Endometrial microvascular endothelial cells (primary cell): ENCODE results near the gene POLR3A. TPM values are rescaled to one million over a fixed set of nuclear protein-coding genes. Genes with fewer than 3 reads are reported as not detected.
"Not testable (repeated sequence)": the region's sequence is repeated elsewhere in the genome, so short reads cannot be mapped to it uniquely, and the experiment has no call there.

Source experiments
- in situ Hi-C: cut with HindIII; loops from 2 replicates; pipeline ENCODE4 v1.10.0; 2017; ENCODE audit warnings: low sequenced_read_pairs, low pct_unique_long_range_greater_than_20kb; ENCODE audit errors: inconsistent ontology term
- total RNA-seq: library from RNA; depleted of rRNA; stranded (reverse); fragments of >200 nt; gene quantifications from one replicate; pipeline ENCODE4 v1.2.3, GENCODE V29; 2015; ENCODE audit errors: inconsistent ontology term

The POLR3A gene
- total RNA-seq, 1 donor from 2014 or later, result 18.8 TPM

GRCh38 chr10:77998780-77999179 is 30.5 kb downstream of the POLR3A start:
- in situ Hi-C loops, result not testable (repeated sequence)

- in situ Hi-C loops, result no loop called here
Measured at GRCh38 chr10:77993620-77994019, 35.7 kb downstream of the POLR3A start.

DNA sequence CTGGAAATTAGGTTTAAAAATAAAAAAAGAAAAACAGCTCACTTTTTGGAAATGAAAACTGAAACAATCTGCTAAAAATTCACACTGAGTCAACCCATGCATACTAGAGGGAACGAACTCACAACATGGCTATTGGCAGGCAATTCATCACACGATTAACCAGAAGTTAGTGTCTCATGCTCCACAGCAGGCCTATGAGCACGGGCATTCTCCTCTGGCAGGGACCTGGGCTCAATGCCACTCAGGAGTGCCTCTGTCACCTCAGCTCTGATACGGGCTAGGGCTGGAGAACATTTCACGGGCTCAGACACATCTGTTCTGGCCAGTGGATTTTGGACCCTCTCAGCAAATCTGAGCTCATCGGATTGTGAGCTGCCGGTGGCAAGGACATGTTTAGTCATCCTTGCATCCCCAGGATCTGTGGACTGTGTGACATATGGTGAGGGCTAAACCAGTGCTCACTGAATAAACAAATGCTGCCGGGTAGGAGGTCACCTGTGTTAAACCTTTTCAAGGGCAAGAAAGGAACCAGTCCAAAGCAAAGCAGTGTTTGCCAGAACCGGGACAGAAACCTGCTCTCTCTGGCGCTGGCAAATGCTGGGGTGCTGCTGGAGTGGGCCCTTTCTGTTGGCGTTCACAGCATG is 40.1 kb downstream of the POLR3A start:
- in situ Hi-C loops, result no loop called here

- in situ Hi-C loops, result no loop called here
Measured at GRCh38 chr10:77987671-77988255, 41.6 kb downstream of the POLR3A start.

DNA sequence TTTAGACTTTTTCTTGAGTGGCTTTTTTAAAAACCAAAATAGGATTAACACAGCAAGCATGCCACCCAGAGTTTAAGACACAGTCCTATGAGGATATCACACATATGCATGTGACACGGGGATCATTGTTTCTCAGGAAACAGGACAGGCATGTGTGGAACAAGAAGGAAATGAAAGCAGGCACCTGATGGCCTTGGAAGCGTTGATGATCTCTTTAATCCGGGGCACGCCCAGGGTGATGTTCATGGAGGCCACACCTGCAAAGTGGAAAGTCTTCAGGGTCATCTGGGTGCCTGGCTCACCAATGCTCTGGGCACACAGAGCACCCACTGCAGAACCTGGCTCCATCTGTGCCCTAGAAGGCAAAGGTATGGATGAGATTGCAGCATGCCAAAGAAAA is 44.3 kb downstream of the POLR3A start:
- in situ Hi-C loops, result no loop called here

DNA sequence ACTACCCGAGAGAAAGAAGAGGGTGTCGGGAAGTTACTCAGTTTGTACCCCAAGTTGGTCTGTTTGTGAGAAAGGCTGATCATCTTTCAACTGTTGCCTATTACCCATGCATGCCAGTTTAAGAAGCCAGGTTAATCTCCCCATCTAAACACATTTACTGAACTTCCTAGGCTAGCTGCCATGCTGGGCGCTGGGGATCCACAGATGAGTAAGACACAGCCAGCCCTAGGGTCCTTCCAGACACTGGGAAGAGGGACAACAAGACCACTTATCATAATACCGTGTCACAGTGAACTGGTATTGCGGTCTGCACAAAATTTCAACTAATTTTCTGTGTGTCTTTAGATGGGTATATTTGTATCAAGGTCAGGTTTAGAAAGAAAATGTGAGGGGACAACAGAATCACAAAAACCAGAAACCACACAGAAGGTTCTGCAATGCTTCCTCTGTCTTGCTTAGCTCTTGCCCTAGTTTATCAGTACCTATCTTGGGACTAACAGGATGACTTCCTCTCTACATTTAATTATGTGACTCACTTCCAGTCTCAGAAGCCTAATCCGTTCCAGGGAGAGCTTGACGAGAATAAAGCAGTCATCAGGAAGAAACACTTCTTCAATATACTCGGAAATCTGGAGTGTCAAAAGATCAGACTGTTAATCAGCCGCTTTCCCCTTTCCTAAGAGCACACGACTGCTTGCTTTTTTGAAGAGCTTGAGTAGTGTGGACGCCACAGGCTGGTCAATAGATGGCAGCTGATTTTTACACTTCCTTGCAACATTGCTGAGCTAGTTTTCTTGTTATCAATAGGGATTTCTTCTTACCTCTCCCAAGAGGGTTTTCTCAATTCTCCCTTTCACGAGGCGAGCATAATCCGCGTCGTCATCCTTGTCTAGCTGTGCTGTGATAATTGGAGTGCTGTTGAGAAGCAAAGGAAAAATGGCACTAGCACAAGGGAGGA is 45.7 kb downstream of the POLR3A start:
- in situ Hi-C loops, result no loop called here

DNA sequence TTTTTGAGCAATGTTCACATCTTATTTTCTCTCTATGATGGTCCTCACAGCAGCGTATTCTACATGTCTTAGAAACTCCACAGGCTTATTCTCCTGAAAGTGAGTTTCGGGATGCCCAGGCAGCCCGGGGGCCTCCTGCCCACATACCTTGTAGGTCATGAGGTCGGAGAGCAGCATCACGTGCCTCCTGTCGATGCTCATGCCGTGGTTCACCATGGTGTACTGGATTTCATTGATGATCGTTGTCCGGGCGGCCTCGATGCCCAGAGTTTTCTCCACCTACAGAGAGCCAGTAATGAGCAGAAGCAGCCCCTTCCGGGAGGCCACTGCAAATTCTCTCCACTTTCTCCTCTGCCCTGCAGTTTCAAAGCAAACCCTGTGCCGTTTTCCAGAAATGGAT is 48.0 kb downstream of the POLR3A start:
- in situ Hi-C loops, result no loop called here

GRCh38 chr10:77979221-77979620 is 50.1 kb downstream of the POLR3A start:
- in situ Hi-C loops, result no loop called here

GRCh38 chr10:77978360-77978759 is 51.0 kb downstream of the POLR3A start:
- in situ Hi-C loops, result no loop called here

- in situ Hi-C loops, result no loop called here
Measured at GRCh38 chr10:77977934-77978333, 51.4 kb downstream of the POLR3A start.

GRCh38 chr10:77977016-77977415 is 52.3 kb downstream of the POLR3A start:
- in situ Hi-C loops, result no loop called here

DNA sequence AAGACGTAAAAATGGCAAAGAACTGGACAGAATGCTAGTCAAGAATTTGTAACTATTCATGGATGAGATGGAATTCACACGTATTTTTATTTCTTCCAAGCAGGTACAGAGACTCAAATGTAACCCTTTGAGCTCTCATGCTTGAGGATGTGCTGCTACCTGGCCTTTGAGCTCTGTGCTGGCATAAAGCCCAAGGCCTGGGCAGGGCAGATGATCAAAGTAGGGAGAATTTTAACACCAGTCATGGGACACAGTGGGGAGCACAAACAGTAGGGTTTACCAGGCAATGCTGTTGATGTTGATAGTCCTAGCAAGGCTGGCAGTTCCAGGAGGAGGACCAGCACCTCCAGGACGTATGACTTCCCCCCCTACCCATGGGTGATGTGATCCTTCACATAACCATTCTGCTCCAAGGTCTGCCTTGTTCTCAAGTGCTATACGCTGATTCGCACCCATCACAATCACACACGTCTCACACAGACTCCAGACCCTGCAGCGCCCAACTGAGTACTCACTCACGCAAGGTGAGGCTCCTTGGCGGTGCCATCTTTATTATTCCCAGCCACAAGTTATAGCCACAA is 54.1 kb downstream of the POLR3A start:
- in situ Hi-C loops, result no loop called here

GRCh38 chr10:77974396-77975074 is 54.8 kb downstream of the POLR3A start:
- in situ Hi-C loops, result no loop called here

- in situ Hi-C loops, result no loop called here
Measured at GRCh38 chr10:77973276-77973675, 56.0 kb downstream of the POLR3A start.

- in situ Hi-C loops, result no loop called here
Measured at GRCh38 chr10:77972148-77972547, 57.2 kb downstream of the POLR3A start.

GRCh38 chr10:77971804-77972144 is 57.5 kb downstream of the POLR3A start:
- in situ Hi-C loops, result no loop called here

DNA sequence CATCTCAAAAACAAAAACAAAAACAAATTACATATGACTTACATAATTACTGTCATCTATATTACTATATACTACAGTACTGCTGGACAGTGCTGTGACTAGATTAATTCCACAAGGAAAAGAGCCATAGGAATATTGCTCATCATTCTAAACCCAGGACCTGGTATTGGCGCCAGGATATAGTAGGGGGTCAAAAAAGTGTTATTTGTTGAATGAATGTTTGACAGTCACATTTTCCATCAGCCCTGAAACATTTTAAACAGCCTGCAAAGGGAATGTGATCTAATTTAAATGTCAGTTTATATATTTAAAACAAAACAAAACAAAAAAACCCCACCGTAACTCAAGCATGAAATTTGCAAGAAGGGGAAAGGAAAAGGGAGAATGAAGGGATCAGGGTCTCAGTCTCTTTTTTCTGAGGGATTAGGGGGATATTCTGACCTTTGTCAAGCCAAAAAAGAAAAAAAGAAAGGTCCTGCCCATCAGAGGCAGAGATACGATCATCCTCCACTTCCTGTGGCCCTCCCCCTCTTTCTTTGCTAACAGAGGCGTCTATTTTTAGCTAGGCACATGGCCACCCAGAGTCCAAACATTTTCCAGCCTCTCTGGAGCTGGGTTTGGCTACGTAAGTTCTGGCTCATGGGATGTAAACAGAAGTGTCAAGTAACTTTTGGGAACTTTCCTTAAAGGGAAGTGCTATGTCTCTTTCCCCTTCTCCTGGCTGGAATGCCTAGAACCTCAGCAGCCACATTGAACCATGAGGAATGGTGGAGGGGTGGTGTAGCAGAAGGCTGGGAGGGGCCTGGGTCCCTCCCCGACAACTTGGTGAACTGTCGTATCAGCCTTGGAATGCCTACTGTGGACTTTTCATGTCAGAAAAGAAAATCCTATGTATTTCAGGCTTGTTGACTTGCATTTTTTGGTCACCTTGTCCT is 58.2 kb downstream of the POLR3A start:
- in situ Hi-C loops, result no loop called here

DNA sequence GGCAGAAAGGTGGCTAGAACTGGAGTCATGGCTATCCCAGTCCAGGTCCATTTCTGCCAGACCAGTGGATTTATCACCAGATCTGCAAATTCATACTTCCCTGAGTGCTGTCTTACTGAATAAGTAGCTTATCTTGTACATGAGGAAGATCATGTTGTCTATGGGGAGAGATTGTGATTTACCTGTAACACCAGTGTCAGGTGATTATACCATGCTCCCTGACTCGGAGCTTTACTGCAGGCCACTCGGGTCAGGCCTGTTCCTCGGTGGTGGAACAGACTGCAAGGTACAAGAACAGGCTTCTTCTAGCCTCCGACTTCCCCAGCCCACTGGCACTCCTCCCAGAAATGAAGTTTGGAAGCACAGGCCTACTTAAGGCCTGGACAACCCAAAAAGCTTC is 60.2 kb downstream of the POLR3A start:
- in situ Hi-C loops, result no loop called here
